Endothelial cell (in vitro differentiated cells): ENCODE data around the gene CTXND1. TPM values are rescaled to one million over a fixed set of nuclear protein-coding genes. Genes with fewer than 3 reads are reported as not detected.
"Not testable (repeated sequence)": the region's sequence is repeated elsewhere in the genome, so short reads cannot be mapped to it uniquely, and the experiment has no call there.

ENCODE experiments used
- DNase-seq: peaks from one replicate; pipeline ENCODE4 v3.0.0; 2021; ENCODE audit warnings: low spot score
- H3K27ac Mint-ChIP-seq: one replicate; pipeline ENCODE4 v1.8.0; 2021; ENCODE audit warnings: mixed read lengths, inconsistent platforms; ENCODE audit not compliant: unreplicated experiment
- H3K27me3 Mint-ChIP-seq: one replicate; pipeline ENCODE4 v1.8.0; 2021; ENCODE audit warnings: mild to moderate bottlenecking, moderate library complexity, mixed read lengths, inconsistent platforms; ENCODE audit not compliant: unreplicated experiment
- H3K36me3 Mint-ChIP-seq: one replicate; pipeline ENCODE4 v1.8.0; 2021; ENCODE audit warnings: mild to moderate bottlenecking, low read depth, mixed read lengths, inconsistent platforms; ENCODE audit not compliant: unreplicated experiment
- H3K4me1 Mint-ChIP-seq: one replicate; pipeline ENCODE4 v1.8.0; 2021; ENCODE audit warnings: mild to moderate bottlenecking, mixed read lengths, inconsistent platforms; ENCODE audit not compliant: unreplicated experiment
- H3K4me3 Mint-ChIP-seq: one replicate; pipeline ENCODE4 v1.8.0; 2021; ENCODE audit warnings: mild to moderate bottlenecking, mixed read lengths, inconsistent platforms; ENCODE audit not compliant: unreplicated experiment
- H3K9me3 Mint-ChIP-seq: one replicate; pipeline ENCODE4 v1.8.0; 2021; ENCODE audit warnings: mixed read lengths, inconsistent platforms; ENCODE audit not compliant: unreplicated experiment
- CTCF ChIP-seq: fragments of 200-600 bp; sonication (generic); IDR thresholded peaks from one replicate; pipeline ENCODE4 v1.5.0; 2021; ENCODE audit warnings: antibody characterized with exemption; ENCODE audit not compliant: unreplicated experiment
- total RNA-seq: library from RNA; stranded (reverse); fragmentation: NEBNext Ultra II Directional; extraction: Animal tissue kit (Norgen Biotek cat#: 25700); gene quantifications from one replicate; pipeline ENCODE4 v1.2.1, GENCODE V29; 2021; ENCODE audit not compliant: unreplicated experiment

CTXND1 gene
- total RNA-seq, 1 donor from 2014 or later = 0.03 TPM

- no peaks in the 10 kb centered on the region for H3K27me3 Mint-ChIP-seq
- no peak overlapping the region for H3K27ac Mint-ChIP-seq
- no peaks in the 10 kb centered on the region for H3K9me3 Mint-ChIP-seq
- no peak overlapping the region for H3K4me3 Mint-ChIP-seq
- no peak for DNase-seq
- H3K4me1 Mint-ChIP-seq = peaks cover 13% of the 10 kb centered on the region
- peaks cover 3% of the 10 kb centered on the region for H3K36me3 Mint-ChIP-seq
- no peak for TF ChIP-seq CTCF
Measured at GRCh38 chr15:80157215-80157614, 94.8 kb downstream of the CTXND1 start.

GRCh38 chr15:80156176-80156720 is 95.8 kb downstream of the CTXND1 start:
- Mint-ChIP-seq H3K9me3 (no peaks in the 10 kb centered on the region), H3K27ac (no peak overlapping the region), H3K4me1 (peaks cover 16% of the 10 kb centered on the region), H3K27me3 (no peaks in the 10 kb centered on the region), H3K4me3 (no peak overlapping the region), H3K36me3 (peaks cover 8% of the 10 kb centered on the region)
- no peak for TF ChIP-seq CTCF
- no peak for DNase-seq

GRCh38 chr15:80155378-80156175 is 96.4 kb downstream of the CTXND1 start:
- not testable (repeated sequence) for H3K27ac Mint-ChIP-seq, H3K4me3 Mint-ChIP-seq, H3K27me3 Mint-ChIP-seq, H3K36me3 Mint-ChIP-seq, DNase-seq, H3K9me3 Mint-ChIP-seq
- H3K4me1 Mint-ChIP-seq = peaks cover 11% of the 10 kb centered on the region

- Mint-ChIP-seq H3K4me1 (peaks cover 10% of the 10 kb centered on the region), H3K9me3 (no peaks in the 10 kb centered on the region), H3K27ac (no peak overlapping the region), H3K27me3 (peaks cover 1% of the 10 kb centered on the region), H3K36me3 (peaks cover 8% of the 10 kb centered on the region), H3K4me3 (no peak overlapping the region)
- no peak for TF ChIP-seq CTCF
- DNase-seq = no peak
Measured at GRCh38 chr15:80155001-80155377, 97.0 kb downstream of the CTXND1 start.

- no peak for TF ChIP-seq CTCF
- peaks cover 8% of the 10 kb centered on the region for H3K36me3 Mint-ChIP-seq
- peaks cover 1% of the 10 kb centered on the region for H3K27me3 Mint-ChIP-seq
- H3K27ac Mint-ChIP-seq = no peak overlapping the region
- H3K4me3 Mint-ChIP-seq = no peak overlapping the region
- DNase-seq = no peak
- peaks cover 10% of the 10 kb centered on the region for H3K4me1 Mint-ChIP-seq
- no peaks in the 10 kb centered on the region for H3K9me3 Mint-ChIP-seq
Measured at GRCh38 chr15:80154336-80154735, 97.7 kb downstream of the CTXND1 start.
